Fibroblast of lung (primary cell): ENCODE data around the gene PEBP1.

Source experiments
- EZH2 ChIP-seq: IDR thresholded peaks from 2 replicates; pipeline ENCODE4 v1.5.1; 2012; ENCODE audit warnings: low read length, control low read depth, mild to moderate bottlenecking; ENCODE audit errors: missing control alignments
- TF ChIP-seq, protein P1 (sequence below), 2 donors: IDR thresholded peaks in 1 of 2; conservative IDR thresholded peaks in 1 of 2; 1 replicate in 1 of 2; 2 replicates in 1 of 2; pipeline ENCODE4 v1.5.1; 2011 to 2012; ENCODE audit warnings: low read length in 2 of 2, control low read depth in 1 of 2, inconsistent platforms in 1 of 2, low read depth in 1 of 2, mild to moderate bottlenecking in 1 of 2

DNA sequence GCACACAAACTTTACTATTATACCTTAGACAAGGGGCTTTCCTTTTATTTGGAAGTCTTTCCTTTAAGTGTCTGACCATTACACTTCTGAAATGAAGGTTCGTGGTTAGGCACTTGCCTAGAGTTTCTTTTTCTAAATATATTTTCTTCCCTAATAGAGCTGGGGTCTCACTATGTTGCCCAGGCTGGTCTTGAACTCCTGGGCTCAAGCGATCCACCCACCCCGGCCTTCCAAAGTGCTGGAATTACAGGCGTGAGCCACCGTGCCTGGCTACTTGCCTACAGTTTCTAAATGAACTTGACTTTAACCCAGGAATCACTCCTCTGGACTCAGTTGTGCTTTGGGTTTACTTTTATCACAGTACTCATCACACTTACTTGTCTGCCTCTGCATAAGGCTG is 57.6 kb downstream of the PEBP1 start:
- TF ChIP-seq, protein P1, sequence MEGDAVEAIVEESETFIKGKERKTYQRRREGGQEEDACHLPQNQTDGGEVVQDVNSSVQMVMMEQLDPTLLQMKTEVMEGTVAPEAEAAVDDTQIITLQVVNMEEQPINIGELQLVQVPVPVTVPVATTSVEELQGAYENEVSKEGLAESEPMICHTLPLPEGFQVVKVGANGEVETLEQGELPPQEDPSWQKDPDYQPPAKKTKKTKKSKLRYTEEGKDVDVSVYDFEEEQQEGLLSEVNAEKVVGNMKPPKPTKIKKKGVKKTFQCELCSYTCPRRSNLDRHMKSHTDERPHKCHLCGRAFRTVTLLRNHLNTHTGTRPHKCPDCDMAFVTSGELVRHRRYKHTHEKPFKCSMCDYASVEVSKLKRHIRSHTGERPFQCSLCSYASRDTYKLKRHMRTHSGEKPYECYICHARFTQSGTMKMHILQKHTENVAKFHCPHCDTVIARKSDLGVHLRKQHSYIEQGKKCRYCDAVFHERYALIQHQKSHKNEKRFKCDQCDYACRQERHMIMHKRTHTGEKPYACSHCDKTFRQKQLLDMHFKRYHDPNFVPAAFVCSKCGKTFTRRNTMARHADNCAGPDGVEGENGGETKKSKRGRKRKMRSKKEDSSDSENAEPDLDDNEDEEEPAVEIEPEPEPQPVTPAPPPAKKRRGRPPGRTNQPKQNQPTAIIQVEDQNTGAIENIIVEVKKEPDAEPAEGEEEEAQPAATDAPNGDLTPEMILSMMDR (conservative IDR thresholded peaks at IDR 0.05 in 1 of 2, IDR thresholded peaks at IDR 0.05 in 1 of 2; ENCODE audit: low read depth in 1 of 2, low read length in 2 of 2): no peak
- TF ChIP-seq EZH2: no peak
